ENCODE results near the gene LIX1L. TPM values are rescaled to one million over a fixed set of nuclear protein-coding genes. Genes with fewer than 3 reads are reported as not detected.

Gene LIX1L
- total RNA-seq, 1 experiment from 2014 or later = 12.4 TPM

- no peak for TF ChIP-seq ZBTB33 (IDR thresholded peaks at IDR 0.05; ENCODE audit: extremely low read depth, insufficient replicate concordance, low read length)
- TF ChIP-seq TCF7L2 (IDR thresholded peaks at IDR 0.05; ENCODE audit: borderline replicate concordance, extremely low read depth, insufficient read depth, insufficient read length) = no peak
- H2AFZ ChIP-seq (ENCODE audit: low read depth, low read length, poor library complexity, severe bottlenecking) = no peak overlapping the region
- BruUV-seq (replicated peaks) = no TSS peak
- POLR2A ChIA-PET = no interaction called here
- H3K4me3 ChIP-seq (replicated peaks in 1 of 2; ENCODE audit: low read depth in 1 of 2, low read length in 2 of 2) = no peak overlapping the region
- intact Hi-C loops (cut with micrococcal nuclease) = no loop called here
- DNase-seq (ENCODE audit: low read depth, low spot score) (no peak), ATAC-seq (no peak)
- H3K9ac ChIP-seq (ENCODE audit: low read length) = no peak overlapping the region
- no peaks in the 10 kb centered on the region for H4K20me1 ChIP-seq (ENCODE audit: insufficient read depth)
- no peaks in the 10 kb centered on the region for H3K36me3 ChIP-seq (ENCODE audit: control insufficient read depth in 1 of 2, insufficient read depth in 2 of 2, low read length in 2 of 2)
- H3K27me3 ChIP-seq (ENCODE audit: insufficient read depth, low read length) = no peaks in the 10 kb centered on the region
- no peak overlapping the region for H3K27ac ChIP-seq (ENCODE audit: low read depth, low read length)
- H3K4me1 ChIP-seq (ENCODE audit: control insufficient read depth in 1 of 2, insufficient read depth in 2 of 2, low read length in 2 of 2) = peaks cover 39 to 57% of the 10 kb centered on the region in 2 experiments
- no peaks in the 10 kb centered on the region for H3K9me2 ChIP-seq (ENCODE audit: insufficient read depth)
- RAD21 ChIA-PET (ENCODE audit: low non-redundant PET in 1 of 2, low total read pairs in 2 of 2, uncharacterized antibody in 2 of 2, unreplicated experiment in 2 of 2) = no interaction called here
- no peaks in the 10 kb centered on the region for H3K79me2 ChIP-seq (ENCODE audit: insufficient read depth, low read length)
- no peaks in the 10 kb centered on the region for H3K9me3 ChIP-seq (ENCODE audit: control insufficient read depth in 1 of 2, insufficient read depth in 1 of 2, low read depth in 1 of 2, low read length in 2 of 2)
- H3K4me2 ChIP-seq (ENCODE audit: low read length) = no peak overlapping the region
- CTCF ChIA-PET = no interaction called here
Observed at GRCh38 chr1:145983206-145983675, 25.4 kb upstream of the LIX1L start.

GRCh38 chr1:145982010-145982723 lies 24.4 kb upstream of the LIX1L start:
- ChIA-PET RAD21 (ENCODE audit: low non-redundant PET in 1 of 2, low total read pairs in 2 of 2, uncharacterized antibody in 2 of 2, unreplicated experiment in 2 of 2) (no interaction called here), POLR2A (interaction anchor here (1.4 to 2.4 kb wide), 2 partner anchors 17 to 70 kb away, joined by 4 to 7 read pairs; partner anchors contain the start of genes ANKRD34A and POLR3GL), CTCF (no interaction called here)
- BruUV-seq (replicated peaks) = no TSS peak
- H3K27me3 ChIP-seq (ENCODE audit: insufficient read depth, low read length) = no peaks in the 10 kb centered on the region
- H2AFZ ChIP-seq (ENCODE audit: low read depth, low read length, poor library complexity, severe bottlenecking) = no peak overlapping the region
- H3K9ac ChIP-seq (ENCODE audit: low read length) = no peak overlapping the region
- no peaks in the 10 kb centered on the region for H3K36me3 ChIP-seq (ENCODE audit: control insufficient read depth in 1 of 2, insufficient read depth in 2 of 2, low read length in 2 of 2)
- H3K79me2 ChIP-seq (ENCODE audit: insufficient read depth, low read length) = no peaks in the 10 kb centered on the region
- no peak overlapping the region for H3K27ac ChIP-seq (ENCODE audit: low read depth, low read length)
- H4K20me1 ChIP-seq (ENCODE audit: insufficient read depth) = no peaks in the 10 kb centered on the region
- no peak overlapping the region for H3K4me2 ChIP-seq (ENCODE audit: low read length)
- DNase-seq (ENCODE audit: low read depth, low spot score) = no peak
- peaks cover 45 to 67% of the 10 kb centered on the region in 2 experiments for H3K4me1 ChIP-seq (ENCODE audit: control insufficient read depth in 1 of 2, insufficient read depth in 2 of 2, low read length in 2 of 2)
- H3K9me2 ChIP-seq (ENCODE audit: insufficient read depth) = no peaks in the 10 kb centered on the region
- ATAC-seq = no peak
- H3K4me3 ChIP-seq (replicated peaks in 1 of 2; ENCODE audit: low read depth in 1 of 2, low read length in 2 of 2) = no peak overlapping the region
- H3K9me3 ChIP-seq (ENCODE audit: control insufficient read depth in 1 of 2, insufficient read depth in 1 of 2, low read depth in 1 of 2, low read length in 2 of 2) = no peaks in the 10 kb centered on the region
- no peak for TF ChIP-seq POLR2A (IDR thresholded peaks at IDR 0.05; ENCODE audit: borderline replicate concordance, extremely low read depth, insufficient read depth, insufficient read length)
- intact Hi-C loops (cut with micrococcal nuclease) = no loop called here

Measured in HCT116 (cell line).